GM12801 (cell line): ENCODE measurements around the gene WWP2.

Source experiments
- TF ChIP-seq, protein P1 (sequence below): IDR thresholded peaks from one replicate; pipeline ENCODE4 v1.5.1; 2011; ENCODE audit warnings: control low read depth; ENCODE audit not compliant: insufficient read length; ENCODE audit errors: extremely low read depth

The WWP2 gene

DNA sequence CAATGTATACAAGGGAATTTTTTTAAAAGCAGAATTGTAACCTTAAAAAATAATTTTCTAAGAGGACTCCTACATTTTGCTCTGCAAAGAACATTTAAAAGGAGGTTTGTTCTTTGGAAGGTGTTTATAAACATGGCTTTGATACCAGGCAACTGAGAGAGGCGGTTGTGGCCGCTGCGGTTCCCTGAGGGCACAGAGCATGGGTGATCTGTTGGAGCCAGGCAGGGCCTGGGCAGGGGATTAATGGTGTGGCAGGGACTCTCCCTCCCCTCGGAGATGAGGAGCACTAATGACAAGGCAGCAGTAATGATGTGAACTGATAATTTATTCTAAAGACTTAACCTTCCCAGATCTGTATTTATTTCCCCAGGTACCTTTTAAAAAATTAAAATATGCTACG, 65.4 kb downstream of the WWP2 start:
- TF ChIP-seq, protein P1, sequence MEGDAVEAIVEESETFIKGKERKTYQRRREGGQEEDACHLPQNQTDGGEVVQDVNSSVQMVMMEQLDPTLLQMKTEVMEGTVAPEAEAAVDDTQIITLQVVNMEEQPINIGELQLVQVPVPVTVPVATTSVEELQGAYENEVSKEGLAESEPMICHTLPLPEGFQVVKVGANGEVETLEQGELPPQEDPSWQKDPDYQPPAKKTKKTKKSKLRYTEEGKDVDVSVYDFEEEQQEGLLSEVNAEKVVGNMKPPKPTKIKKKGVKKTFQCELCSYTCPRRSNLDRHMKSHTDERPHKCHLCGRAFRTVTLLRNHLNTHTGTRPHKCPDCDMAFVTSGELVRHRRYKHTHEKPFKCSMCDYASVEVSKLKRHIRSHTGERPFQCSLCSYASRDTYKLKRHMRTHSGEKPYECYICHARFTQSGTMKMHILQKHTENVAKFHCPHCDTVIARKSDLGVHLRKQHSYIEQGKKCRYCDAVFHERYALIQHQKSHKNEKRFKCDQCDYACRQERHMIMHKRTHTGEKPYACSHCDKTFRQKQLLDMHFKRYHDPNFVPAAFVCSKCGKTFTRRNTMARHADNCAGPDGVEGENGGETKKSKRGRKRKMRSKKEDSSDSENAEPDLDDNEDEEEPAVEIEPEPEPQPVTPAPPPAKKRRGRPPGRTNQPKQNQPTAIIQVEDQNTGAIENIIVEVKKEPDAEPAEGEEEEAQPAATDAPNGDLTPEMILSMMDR = no peak

DNA sequence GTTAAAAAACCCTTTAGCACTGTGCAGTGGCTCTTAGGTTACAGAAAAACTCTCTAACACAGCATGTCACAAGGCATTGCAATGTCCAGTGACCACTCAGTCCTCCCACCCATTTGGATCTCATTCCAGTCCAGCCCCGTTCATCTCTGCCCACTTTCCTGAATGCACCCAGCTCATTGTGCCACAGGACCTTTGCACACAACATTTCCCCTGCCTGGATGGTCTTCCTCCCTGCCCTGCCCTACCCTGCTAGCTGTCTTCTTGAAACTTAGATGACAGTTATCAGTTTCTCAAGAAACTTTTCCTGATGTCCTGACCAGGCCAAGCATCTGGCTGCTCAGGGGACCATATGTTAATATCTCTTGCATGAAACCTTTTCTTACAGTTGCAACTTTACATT, 67.2 kb downstream of the WWP2 start:
- TF ChIP-seq, protein P1 = no peak

DNA sequence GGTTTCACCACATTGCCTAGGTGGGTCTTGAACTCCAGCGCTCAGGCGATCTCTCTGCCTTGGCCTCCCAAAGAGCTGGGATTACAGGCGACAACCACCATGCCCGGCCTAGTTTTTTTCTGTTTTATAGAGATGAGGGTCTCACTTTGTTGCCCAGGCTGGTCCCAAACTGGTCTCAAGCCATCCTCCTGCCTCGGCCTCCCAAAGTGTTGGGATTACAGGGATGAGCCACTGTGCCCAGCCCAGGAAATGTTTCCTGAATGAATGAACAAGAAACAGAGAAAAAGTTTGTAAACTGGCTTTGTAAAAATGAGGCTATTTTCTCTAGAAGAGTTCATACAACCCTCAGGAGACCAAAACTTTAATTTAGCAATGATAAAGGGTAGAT, 68.0 kb downstream of the WWP2 start:
- TF ChIP-seq, protein P1 = no peak

DNA sequence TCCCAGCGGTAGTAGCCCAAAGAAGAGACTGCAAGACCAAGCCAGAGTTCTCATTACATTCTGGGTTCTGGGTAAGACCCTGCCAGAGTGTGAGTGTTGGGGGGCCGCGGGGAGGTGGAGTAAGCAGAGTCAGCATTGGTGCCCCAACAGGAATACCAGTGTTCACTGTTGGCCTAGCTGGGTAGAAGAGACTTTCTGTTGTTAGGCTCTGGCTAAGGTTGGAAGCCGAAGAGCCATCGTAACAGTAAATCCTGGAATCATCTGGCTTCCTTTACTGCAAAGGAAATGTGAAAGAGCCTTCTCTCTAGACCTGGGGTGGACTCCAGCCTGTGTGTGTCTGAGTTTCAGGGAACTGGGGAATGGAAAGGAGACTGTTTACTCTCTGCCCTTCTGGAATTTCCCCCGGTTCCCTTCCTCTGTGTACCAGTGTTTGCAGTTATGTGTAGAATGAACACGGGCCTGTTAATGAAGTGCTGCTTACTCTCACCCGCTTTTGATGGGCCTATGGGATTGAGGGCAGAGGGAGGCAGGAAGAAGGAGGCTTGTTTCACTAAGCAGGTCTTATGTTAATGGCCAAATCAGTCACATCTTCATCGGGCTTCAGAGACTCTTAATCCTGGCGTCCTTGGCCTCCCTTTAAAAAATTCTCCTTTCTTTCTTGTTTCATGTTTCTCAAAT, 68.5 kb downstream of the WWP2 start:
- TF ChIP-seq, protein P1 = no peak

DNA sequence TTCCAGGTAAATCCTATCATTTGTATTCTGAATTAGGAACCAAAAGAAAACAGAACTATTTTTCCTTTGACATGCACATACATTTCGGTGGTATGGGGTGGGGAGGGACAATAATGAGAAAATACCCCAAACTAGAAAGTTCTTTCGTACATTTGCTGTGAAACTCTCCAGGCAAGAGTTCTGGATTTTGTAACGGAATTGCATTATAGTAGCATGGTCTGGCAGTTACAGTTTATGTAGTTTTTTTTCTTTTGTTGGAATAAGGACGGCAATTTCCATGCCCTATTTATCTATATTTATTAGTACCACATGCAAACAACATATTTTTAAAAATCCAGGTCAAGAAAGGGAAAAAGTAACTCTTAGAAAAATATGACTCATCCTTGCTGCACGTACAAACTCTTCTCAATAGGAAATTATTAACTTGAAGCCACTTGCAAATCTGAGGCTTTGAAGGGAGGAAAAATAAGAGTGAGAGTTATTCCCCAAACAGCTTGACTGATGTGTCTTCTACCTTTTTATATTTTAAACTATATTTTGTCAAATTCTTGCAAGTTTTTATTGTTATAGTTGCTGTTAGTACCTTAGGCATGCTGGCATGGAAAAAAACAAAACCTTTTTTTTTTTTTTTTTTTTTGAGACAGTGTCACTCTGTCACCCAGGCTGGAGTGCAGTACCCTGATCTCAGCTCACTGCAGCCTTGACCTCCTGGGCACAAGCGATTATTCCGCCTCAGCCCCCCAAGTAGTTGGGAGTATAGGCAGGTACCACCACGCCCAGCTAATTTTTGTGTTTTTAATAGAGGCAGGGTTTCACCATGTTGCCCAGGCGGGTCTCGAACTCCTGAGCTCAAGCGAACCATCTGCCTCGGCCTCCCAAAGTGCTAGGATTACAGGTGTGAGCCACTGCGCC, 69.3 kb downstream of the WWP2 start:
- TF ChIP-seq, protein P1 = no peak

DNA sequence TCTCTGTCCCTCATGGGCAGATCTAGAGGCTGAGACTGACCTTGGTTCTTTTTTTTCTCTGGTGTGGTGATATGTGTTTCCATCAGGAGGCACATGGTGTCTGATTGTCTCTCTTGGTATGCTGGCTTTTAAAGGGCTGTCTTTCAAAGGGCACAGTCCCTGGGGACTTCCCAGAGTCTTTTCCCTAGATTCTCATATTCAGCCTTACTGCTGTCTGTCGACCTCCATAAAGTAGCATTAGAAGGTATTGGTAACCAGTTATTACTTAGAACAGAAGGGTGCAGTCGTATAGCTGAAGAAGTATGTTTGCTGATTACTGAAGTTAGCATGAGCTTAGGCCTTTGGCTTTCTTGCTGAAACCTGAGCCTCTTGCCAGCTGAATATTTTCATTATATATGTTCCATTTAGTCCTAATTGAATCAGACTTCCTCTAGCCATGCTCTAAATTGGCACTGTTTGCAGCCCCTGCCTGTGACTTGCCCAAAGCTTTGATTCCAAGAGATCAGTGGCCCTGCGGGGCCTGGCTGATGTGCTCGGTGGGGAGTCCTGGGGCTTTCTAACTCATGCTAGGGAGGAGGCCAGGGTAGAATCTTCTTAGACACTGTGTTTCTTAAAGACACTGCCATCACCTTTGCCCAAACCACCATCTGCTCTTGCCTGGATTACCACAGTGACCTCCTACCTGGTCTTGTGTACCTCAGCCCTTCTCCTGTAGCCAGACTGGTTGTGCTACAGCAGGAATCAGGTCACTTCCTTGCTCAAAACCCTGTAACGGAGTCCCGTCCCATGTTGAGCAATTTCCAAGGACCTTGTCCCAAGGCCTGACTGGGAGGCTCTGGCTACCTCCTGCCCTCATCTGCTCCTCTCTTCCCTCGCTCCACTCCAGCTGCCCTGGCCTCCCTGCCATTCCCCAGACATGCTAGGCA, 71.5 kb downstream of the WWP2 start:
- TF ChIP-seq, protein P1 = no peak
